H1 (cell line): ENCODE results near the gene POU2F2. TPM values are rescaled to one million over a fixed set of nuclear protein-coding genes. Genes with fewer than 3 reads are reported as not detected.

ENCODE experiments used
- CTCF ChIA-PET: fragments of 300-600 bp; sonication (Branson Sonifier 250); formaldehyde crosslinking; loops from one replicate; lab custom pipeline; 2021; ENCODE audit not compliant: partially characterized antibody; lab: Charles Lee
- POLR2A ChIA-PET: fragments of 300-600 bp; sonication (Branson Sonifier 250); formaldehyde crosslinking; loops from one replicate; lab custom pipeline; 2021; ENCODE audit warnings: inconsistent platforms; ENCODE audit not compliant: partially characterized antibody; lab: Charles Lee
- DNase-seq, 2 experiments: peaks; one replicate each; pipeline versions ENCODE4 v3.0.0 to v3.0.0-alpha.2; 2010 to 2022; ENCODE audit warnings: low spot score in 2 of 2, low read depth in 1 of 2, mixed read lengths in 1 of 2
- FAIRE-seq: peaks from 2 replicates; lab custom pipeline; 2011; peaks lifted over from hg19 to GRCh38; lab: Jason Lieb, UNC
- H2AFZ ChIP-seq: 2 replicates; pipeline ENCODE4 v1.8.1; 2012; ENCODE audit warnings: low read length, inconsistent platforms
- H2AK5ac ChIP-seq: 2 replicates; pipeline ENCODE4 v1.6.1; 2013; ENCODE audit warnings: low read depth, low read length
- H2BK120ac ChIP-seq: replicated peaks from 2 replicates; pipeline ENCODE3; 2013; ENCODE audit warnings: low read depth, low read length, inconsistent platforms
- H2BK12ac ChIP-seq: 2 replicates; pipeline ENCODE4 v1.6.1; 2013; ENCODE audit warnings: low read depth, low read length
- H2BK15ac ChIP-seq: 2 replicates; pipeline ENCODE4 v1.6.1; 2013; ENCODE audit warnings: low read length
- H2BK20ac ChIP-seq: 2 replicates; pipeline ENCODE4 v1.6.1; 2013; ENCODE audit warnings: low read length
- H2BK5ac ChIP-seq: 2 replicates; pipeline ENCODE4 v1.6.1; 2013; ENCODE audit warnings: low read depth, low read length
- H3K14ac ChIP-seq: 2 replicates; pipeline ENCODE4 v1.6.1; 2013; ENCODE audit warnings: inconsistent platforms; ENCODE audit not compliant: insufficient read length
- H3K18ac ChIP-seq: 2 replicates; pipeline ENCODE4 v1.6.1; 2013; ENCODE audit warnings: low read length; ENCODE audit errors: extremely low read depth
- H3K23ac ChIP-seq: 2 replicates; pipeline ENCODE4 v1.6.1; 2013; ENCODE audit warnings: inconsistent platforms; ENCODE audit not compliant: insufficient read length
- H3K23me2 ChIP-seq: 2 replicates; pipeline ENCODE4 v1.6.1; 2013; ENCODE audit warnings: low read depth, low read length
- H3K27ac ChIP-seq: 2 replicates; pipeline ENCODE4 v1.6.1; 2011; ENCODE audit warnings: low read depth, low read length, inconsistent platforms
- H3K27me3 ChIP-seq, 4 experiments: replicated peaks in 1 of 4; 1 replicate in 1 of 4; 2 replicates in 3 of 4; pipeline versions ENCODE4 v1.6.1 to v1.8.1; 2011 to 2013; ENCODE audit warnings: low read length in 3 of 4, mild to moderate bottlenecking in 3 of 4, inconsistent platforms in 2 of 4, mixed read lengths in 2 of 4, moderate library complexity in 1 of 4; ENCODE audit not compliant: control insufficient read depth in 3 of 4, insufficient read depth in 3 of 4; ENCODE audit errors: extremely low read depth in 1 of 4
- H3K36me3 ChIP-seq, 4 experiments: 2 replicates each; pipeline versions ENCODE4 v1.6.1 to v1.8.1; 2011 to 2013; ENCODE audit warnings: mild to moderate bottlenecking in 4 of 4, low read length in 3 of 4, moderate library complexity in 2 of 4, control low read depth in 1 of 4, inconsistent platforms in 1 of 4; ENCODE audit not compliant: insufficient read depth in 4 of 4, control insufficient read depth in 2 of 4
- H3K4ac ChIP-seq: replicated peaks from 2 replicates; pipeline ENCODE3; 2013; ENCODE audit warnings: low read length, low read depth, mixed read lengths, inconsistent platforms; ENCODE audit not compliant: insufficient read length
- H3K4me1 ChIP-seq, 4 experiments: replicated peaks in 1 of 4; 1 replicate in 1 of 4; 2 replicates in 3 of 4; pipeline versions ENCODE4 v1.6.1 to v1.8.1; 2011 to 2013; ENCODE audit warnings: low read length in 3 of 4, inconsistent platforms in 2 of 4, mixed read lengths in 1 of 4; ENCODE audit not compliant: insufficient read depth in 4 of 4, control insufficient read depth in 3 of 4
- H3K4me2 ChIP-seq, 2 experiments: 2 replicates each; pipeline versions ENCODE4 v1.6.1 to v1.8.1; 2011 to 2013; ENCODE audit warnings: low read depth in 2 of 2, low read length in 2 of 2, control low read depth in 1 of 2, inconsistent platforms in 1 of 2, mild to moderate bottlenecking in 1 of 2; ENCODE audit not compliant: insufficient read depth in 1 of 2
- H3K4me3 ChIP-seq, 4 experiments: fragments of 200-600, 300-600 bp in 1 of 4; sonication (generic), shearing (Covaris generic), sonication (Bioruptor Twin) in 1 of 4; 2 replicates each; pipeline versions ENCODE4 v1.5.1 to v1.8.1; 2011 to 2016; ENCODE audit warnings: low read length in 4 of 4, low read depth in 3 of 4, control low read depth in 2 of 4, inconsistent platforms in 2 of 4, mild to moderate bottlenecking in 2 of 4, mixed read lengths in 1 of 4, moderate library complexity in 1 of 4; ENCODE audit not compliant: insufficient read depth in 2 of 4; ENCODE audit errors: extremely low read depth in 1 of 4
- H3K56ac ChIP-seq: replicated peaks from 2 replicates; pipeline ENCODE3; 2013; ENCODE audit warnings: low read depth, mild to moderate bottlenecking, mixed read lengths, low read length, inconsistent platforms; ENCODE audit not compliant: insufficient read length
- H3K79me1 ChIP-seq: 2 replicates; pipeline ENCODE4 v1.6.1; 2013; ENCODE audit warnings: low read depth, low read length, control low read depth
- H3K79me2 ChIP-seq, 2 experiments: 2 replicates each; pipeline versions ENCODE4 v1.6.1 to v1.8.1; 2012 to 2013; ENCODE audit warnings: low read length in 2 of 2, mild to moderate bottlenecking in 2 of 2, inconsistent platforms in 1 of 2; ENCODE audit not compliant: insufficient read depth in 2 of 2, control insufficient read depth in 1 of 2
- H3K9ac ChIP-seq, 4 experiments: replicated peaks in 1 of 4; 1 replicate in 1 of 4; 2 replicates in 3 of 4; pipeline versions ENCODE4 v1.6.1 to v1.8.1; 2011 to 2013; ENCODE audit warnings: low read depth in 3 of 4, low read length in 3 of 4, control low read depth in 2 of 4, mild to moderate bottlenecking in 2 of 4, moderate library complexity in 2 of 4, inconsistent platforms in 1 of 4; ENCODE audit errors: extremely low read depth in 1 of 4
- H3K9me3 ChIP-seq, 2 experiments: 2 replicates each; pipeline versions ENCODE4 v1.6.1 to v1.8.1; 2012 to 2013; ENCODE audit warnings: mild to moderate bottlenecking in 2 of 2, moderate library complexity in 2 of 2, control low read depth in 1 of 2, inconsistent platforms in 1 of 2, low read depth in 1 of 2, low read length in 1 of 2, mixed read lengths in 1 of 2; ENCODE audit not compliant: insufficient read depth in 2 of 2
- H4K20me1 ChIP-seq, 2 experiments: replicated peaks in 1 of 2; 2 replicates each; pipeline versions ENCODE3 to v1.8.1; 2011 to 2013; ENCODE audit warnings: inconsistent platforms in 2 of 2, low read length in 2 of 2, mild to moderate bottlenecking in 1 of 2; ENCODE audit not compliant: insufficient read depth in 2 of 2, control insufficient read depth in 1 of 2
- H4K5ac ChIP-seq: 2 replicates; pipeline ENCODE4 v1.6.1; 2013; ENCODE audit warnings: low read length, low read depth, mixed read lengths, inconsistent platforms; ENCODE audit not compliant: insufficient read length
- H4K8ac ChIP-seq: 2 replicates; pipeline ENCODE4 v1.8.0; 2013; ENCODE audit warnings: mild to moderate bottlenecking, moderate library complexity, low read length, inconsistent platforms; ENCODE audit not compliant: insufficient read depth; ENCODE audit errors: extremely low read depth
- H4K91ac ChIP-seq: replicated peaks from 2 replicates; pipeline ENCODE3; 2013; ENCODE audit warnings: low read length, mixed read lengths, inconsistent platforms; ENCODE audit not compliant: insufficient read length
- ASH2L ChIP-seq: fragments of 200-600, 300-600 bp; sonication (generic); IDR thresholded peaks from one replicate; pipeline ENCODE4 v1.7.1; 2017; ENCODE audit warnings: low read length
- CHD2 ChIP-seq: IDR thresholded peaks from 2 replicates; pipeline ENCODE4 v1.6.1; 2012; ENCODE audit warnings: low read length, improper control_type of control experiment
- CREB1 ChIP-seq: IDR thresholded peaks from 2 replicates; pipeline ENCODE4 v1.6.1; 2012; ENCODE audit warnings: inconsistent platforms
- CTBP2 ChIP-seq: IDR thresholded peaks from 2 replicates; pipeline ENCODE4 v1.7.0; 2011; ENCODE audit warnings: borderline replicate concordance, mild to moderate bottlenecking, moderate library complexity, mixed read lengths, low read length; ENCODE audit not compliant: insufficient read depth, insufficient read length
- EGR1 ChIP-seq: IDR thresholded peaks from 2 replicates; pipeline ENCODE4 v1.6.1; 2011; ENCODE audit warnings: low read depth, low read length, borderline replicate concordance
- FOSL1 ChIP-seq: IDR thresholded peaks from 2 replicates; pipeline ENCODE4 v1.6.1; 2011; ENCODE audit warnings: mild to moderate bottlenecking, low read depth, low read length, moderate library complexity; ENCODE audit not compliant: insufficient read depth
- JUND ChIP-seq: IDR thresholded peaks from 2 replicates; pipeline ENCODE4 v1.6.1; 2011; ENCODE audit warnings: mild to moderate bottlenecking, improper control_type of control experiment, low read length
- KDM5A ChIP-seq: fragments of 200-600 bp; IDR thresholded peaks from 2 replicates; pipeline ENCODE4 v1.7.1; 2012; ENCODE audit warnings: mild to moderate bottlenecking, low read length, inconsistent platforms, mixed read lengths
- MAFK ChIP-seq: IDR thresholded peaks from 2 replicates; pipeline ENCODE4 v1.6.1; 2012; ENCODE audit warnings: low read depth, mild to moderate bottlenecking, improper control_type of control experiment, low read length
- PHF8 ChIP-seq: fragments of 200-600 bp; sonication (generic); conservative IDR thresholded peaks from 2 replicates; pipeline ENCODE4 v1.7.1; 2012; ENCODE audit warnings: low read depth, mild to moderate bottlenecking, inconsistent platforms, low read length, moderate library complexity
- SAP30 ChIP-seq: fragments of 300-600 bp; sonication (generic); IDR thresholded peaks from 2 replicates; pipeline ENCODE4 v1.7.1; 2012; ENCODE audit warnings: low read length, moderate library complexity, mild to moderate bottlenecking, inconsistent platforms; ENCODE audit not compliant: insufficient read depth, insufficient replicate concordance
- SP4 ChIP-seq: IDR thresholded peaks from 2 replicates; pipeline ENCODE4 v1.6.1; 2012; ENCODE audit warnings: low read length, inconsistent platforms
- TCF12 ChIP-seq: IDR thresholded peaks from 2 replicates; pipeline ENCODE4 v1.6.1; 2011; ENCODE audit warnings: low read depth, mild to moderate bottlenecking, low read length
- WGBS, 2 experiments: shearing (Covaris generic) in 1 of 2; methylation state at CpG; one replicate each; pipeline versions ENCODE4 v1.1.6 to v1.1.7; 2013 to 2015; ENCODE audit warnings: low lambda C conversion rate in 2 of 2, mixed read lengths in 2 of 2, inconsistent platforms in 1 of 2, low coverage in 1 of 2, missing lambda C conversion rate in 1 of 2; ENCODE audit not compliant: insufficient replicate concordance in 2 of 2, insufficient coverage in 1 of 2, insufficient read length in 1 of 2; ENCODE audit errors: extremely low coverage in 1 of 2, missing lambda C conversion rate in 1 of 2; 5-methylcytosine and 5-hydroxymethylcytosine counted together
- polyA plus RNA-seq, 7 experiments: library from polyadenylated mRNA; depleted of rRNA in 3 of 7; stranded (reverse) in 5 of 7; unstranded in 2 of 7; fragments of >200 nt in 5 of 7; fragments of 200-250 nt in 2 of 7; gene quantifications; 1 replicate in 5 of 7; 2 replicates in 1 of 7; 4 replicates in 1 of 7; pipeline versions ENCODE4 v1.2.1 to v1.2.3, GENCODE V29; 2011 to 2013; ENCODE audit warnings: missing spikeins in 2 of 7, mixed read lengths in 2 of 7
- total RNA-seq: library from RNA; stranded (reverse); fragmentation: NEBNext Ultra II Directional; extraction: Animal tissue kit (Norgen Biotek cat#: 25700); gene quantifications from 2 replicates; pipeline ENCODE4 v1.2.1, GENCODE V29; 2021
- TF ChIP-seq, protein P1 (sequence below): IDR thresholded peaks from 2 replicates; pipeline ENCODE4 v1.6.1; 2012; ENCODE audit warnings: inconsistent platforms
- TF ChIP-seq, protein P2 (sequence below): IDR thresholded peaks from 2 replicates; pipeline ENCODE4 v1.6.1; 2011; ENCODE audit warnings: low read depth, mild to moderate bottlenecking, low read length; ENCODE audit not compliant: insufficient read depth

The POU2F2 gene
- total and polyA plus RNA-seq, 2 of the 8 experiments (the other 6 are each of a cell fraction or from before 2014, with no cell fraction given): 5.0 to 6.1 TPM

DNA sequence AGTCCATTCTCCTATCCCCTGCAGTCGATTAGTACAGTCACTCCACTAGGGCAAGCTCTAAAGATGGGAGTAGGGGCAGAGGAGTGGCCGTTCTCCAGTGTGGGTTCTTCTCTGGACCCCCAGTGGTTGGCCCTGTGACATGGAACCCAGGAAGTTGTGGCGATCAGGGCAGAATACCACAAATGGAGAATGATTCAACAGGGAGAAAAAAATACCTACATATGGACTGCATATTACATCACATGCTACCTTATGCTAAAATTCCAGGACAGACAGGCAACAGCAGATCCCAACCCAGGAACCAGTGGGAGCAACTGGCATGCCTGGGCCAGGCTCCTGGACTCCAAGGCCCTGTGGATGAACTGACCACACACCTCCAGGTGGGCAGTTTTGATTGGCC lies 20.4 kb downstream of the POU2F2 start:
- Histone ChIP-seq H3K23me2 (no peaks in the 10 kb centered on the region), H2BK120ac (no peak overlapping the region), H3K4me2 (no peak overlapping the region), H3K4me3 (no peak overlapping the region), H2BK20ac (no peak overlapping the region), H3K36me3 (no peaks in the 10 kb centered on the region), H3K27me3 (no peaks in the 10 kb centered on the region), H2BK15ac (no peak overlapping the region), H3K79me2 (no peaks in the 10 kb centered on the region), H2AFZ (no peak overlapping the region), H3K27ac (no peak overlapping the region), H3K4me1 (peaks cover 8 to 19% (median 11%) of the 10 kb centered on the region in 4 experiments), H2BK5ac (no peak overlapping the region), H3K56ac (no peak overlapping the region), H4K20me1 (no peaks in the 10 kb centered on the region), H3K79me1 (no peaks in the 10 kb centered on the region), H4K8ac (no peak overlapping the region), H3K4ac (no peak overlapping the region), H3K23ac (no peak overlapping the region), H3K9ac (no peak overlapping the region), H2BK12ac (no peak overlapping the region), H3K18ac (no peak overlapping the region), H2AK5ac (no peak overlapping the region), H3K14ac (no peak overlapping the region), H4K5ac (no peak overlapping the region), H3K9me3 (no peaks in the 10 kb centered on the region), H4K91ac (no peak overlapping the region)
- POLR2A ChIA-PET: interaction anchor here (1.0 to 1.8 kb wide), 2 partner anchors 10 kb away, joined by 4 to 5 read pairs; no protein-coding TSS in a partner anchor
- CTCF ChIA-PET: interaction anchor here (1.3 to 8.5 kb wide), 7 partner anchors 8 to 74 kb away, joined by 12 to 146 read pairs (median 42); partner anchors contain the start of gene POU2F2
- WGBS, 2 experiments: 93% methylated on average over 3 of the region's 3 CpGs; no CpG with 5 or more reads in 1 of the 2 experiments
- no peak for FAIRE-seq
- TF ChIP-seq ASH2L: no peak
- TF ChIP-seq TCF12: no peak
- no peak for TF ChIP-seq CTBP2
- TF ChIP-seq, protein P1, sequence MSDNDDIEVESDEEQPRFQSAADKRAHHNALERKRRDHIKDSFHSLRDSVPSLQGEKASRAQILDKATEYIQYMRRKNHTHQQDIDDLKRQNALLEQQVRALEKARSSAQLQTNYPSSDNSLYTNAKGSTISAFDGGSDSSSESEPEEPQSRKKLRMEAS: no peak
- TF ChIP-seq SP4: no peak
- TF ChIP-seq, protein P2, sequence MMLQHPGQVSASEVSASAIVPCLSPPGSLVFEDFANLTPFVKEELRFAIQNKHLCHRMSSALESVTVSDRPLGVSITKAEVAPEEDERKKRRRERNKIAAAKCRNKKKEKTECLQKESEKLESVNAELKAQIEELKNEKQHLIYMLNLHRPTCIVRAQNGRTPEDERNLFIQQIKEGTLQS: no peak
- no peak for TF ChIP-seq FOSL1
- no peak for TF ChIP-seq SAP30
- TF ChIP-seq KDM5A: no peak
- no peak for TF ChIP-seq MAFK
- TF ChIP-seq CHD2: no peak
- no peak for TF ChIP-seq JUND
- TF ChIP-seq CREB1: no peak
- no peak for TF ChIP-seq PHF8
- no peak for TF ChIP-seq EGR1
- DNase-seq: no peak
